Measurements from ENCODE around the gene PRKG1.

- TF ChIP-seq, protein P1, sequence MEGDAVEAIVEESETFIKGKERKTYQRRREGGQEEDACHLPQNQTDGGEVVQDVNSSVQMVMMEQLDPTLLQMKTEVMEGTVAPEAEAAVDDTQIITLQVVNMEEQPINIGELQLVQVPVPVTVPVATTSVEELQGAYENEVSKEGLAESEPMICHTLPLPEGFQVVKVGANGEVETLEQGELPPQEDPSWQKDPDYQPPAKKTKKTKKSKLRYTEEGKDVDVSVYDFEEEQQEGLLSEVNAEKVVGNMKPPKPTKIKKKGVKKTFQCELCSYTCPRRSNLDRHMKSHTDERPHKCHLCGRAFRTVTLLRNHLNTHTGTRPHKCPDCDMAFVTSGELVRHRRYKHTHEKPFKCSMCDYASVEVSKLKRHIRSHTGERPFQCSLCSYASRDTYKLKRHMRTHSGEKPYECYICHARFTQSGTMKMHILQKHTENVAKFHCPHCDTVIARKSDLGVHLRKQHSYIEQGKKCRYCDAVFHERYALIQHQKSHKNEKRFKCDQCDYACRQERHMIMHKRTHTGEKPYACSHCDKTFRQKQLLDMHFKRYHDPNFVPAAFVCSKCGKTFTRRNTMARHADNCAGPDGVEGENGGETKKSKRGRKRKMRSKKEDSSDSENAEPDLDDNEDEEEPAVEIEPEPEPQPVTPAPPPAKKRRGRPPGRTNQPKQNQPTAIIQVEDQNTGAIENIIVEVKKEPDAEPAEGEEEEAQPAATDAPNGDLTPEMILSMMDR (conservative IDR thresholded peaks at IDR 0.05; ENCODE audit: low read length) = no peak
- TF ChIP-seq EZH2phosphoT487 (IDR thresholded peaks at IDR 0.05; ENCODE audit: borderline replicate concordance) = no peak
These were observed 733.9 kb downstream of the PRKG1 start for GRCh38 chr10:51808187-51808586.

Data from Loucy (cell line).